ENCODE measurements around the gene GRIPAP1. TPM values are rescaled to one million over a fixed set of nuclear protein-coding genes. Genes with fewer than 3 reads are reported as not detected.

The GRIPAP1 gene, protein sequence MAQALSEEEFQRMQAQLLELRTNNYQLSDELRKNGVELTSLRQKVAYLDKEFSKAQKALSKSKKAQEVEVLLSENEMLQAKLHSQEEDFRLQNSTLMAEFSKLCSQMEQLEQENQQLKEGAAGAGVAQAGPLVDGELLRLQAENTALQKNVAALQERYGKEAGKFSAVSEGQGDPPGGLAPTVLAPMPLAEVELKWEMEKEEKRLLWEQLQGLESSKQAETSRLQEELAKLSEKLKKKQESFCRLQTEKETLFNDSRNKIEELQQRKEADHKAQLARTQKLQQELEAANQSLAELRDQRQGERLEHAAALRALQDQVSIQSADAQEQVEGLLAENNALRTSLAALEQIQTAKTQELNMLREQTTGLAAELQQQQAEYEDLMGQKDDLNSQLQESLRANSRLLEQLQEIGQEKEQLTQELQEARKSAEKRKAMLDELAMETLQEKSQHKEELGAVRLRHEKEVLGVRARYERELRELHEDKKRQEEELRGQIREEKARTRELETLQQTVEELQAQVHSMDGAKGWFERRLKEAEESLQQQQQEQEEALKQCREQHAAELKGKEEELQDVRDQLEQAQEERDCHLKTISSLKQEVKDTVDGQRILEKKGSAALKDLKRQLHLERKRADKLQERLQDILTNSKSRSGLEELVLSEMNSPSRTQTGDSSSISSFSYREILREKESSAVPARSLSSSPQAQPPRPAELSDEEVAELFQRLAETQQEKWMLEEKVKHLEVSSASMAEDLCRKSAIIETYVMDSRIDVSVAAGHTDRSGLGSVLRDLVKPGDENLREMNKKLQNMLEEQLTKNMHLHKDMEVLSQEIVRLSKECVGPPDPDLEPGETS
- 19.5 TPM for total RNA-seq
- polyA plus RNA-seq = 37.0 TPM
- long read RNA-seq, donor 1 = 0 reads
- long read RNA-seq, donor 2, transcript GRIPAP1-201 (26 exons, 3,031 nt) = major isoform, 7 of 19 reads
- long read RNA-seq, donor 2, partial matches to known transcripts = 11 of 19 reads
- long read RNA-seq, donor 2, other reads (novel, unspliced or antisense) = 0 of 19 reads
- long read RNA-seq, donor 3, partial matches to known transcripts = 17 of 18 reads
- long read RNA-seq, donor 3, other reads (novel, unspliced or antisense) = 0 of 18 reads
- long read RNA-seq, donor 4, partial matches to known transcripts = 11 of 11 reads
- long read RNA-seq, donor 4, other reads (novel, unspliced or antisense) = 0 of 11 reads
- long read RNA-seq, donor 5, partial matches to known transcripts = 9 of 10 reads
- long read RNA-seq, donor 5, other reads (novel, unspliced or antisense) = 0 of 10 reads
- long read RNA-seq, donor 6 = 0 reads
- long read RNA-seq, donor 7, partial matches to known transcripts = 5 of 5 reads
- long read RNA-seq, donor 7, other reads (novel, unspliced or antisense) = 0 of 5 reads
- long read RNA-seq, donor 8, partial matches to known transcripts = 0 of 1 reads
- long read RNA-seq, donor 8, other reads (novel, unspliced or antisense) = 0 of 1 reads
- long read RNA-seq, donor 9, partial matches to known transcripts = 9 of 11 reads
- long read RNA-seq, donor 9, other reads (novel, unspliced or antisense) = 0 of 11 reads
- long read RNA-seq, donor 10, partial matches to known transcripts = 0 of 1 reads
- long read RNA-seq, donor 10, other reads (novel, unspliced or antisense) = 0 of 1 reads

DNA sequence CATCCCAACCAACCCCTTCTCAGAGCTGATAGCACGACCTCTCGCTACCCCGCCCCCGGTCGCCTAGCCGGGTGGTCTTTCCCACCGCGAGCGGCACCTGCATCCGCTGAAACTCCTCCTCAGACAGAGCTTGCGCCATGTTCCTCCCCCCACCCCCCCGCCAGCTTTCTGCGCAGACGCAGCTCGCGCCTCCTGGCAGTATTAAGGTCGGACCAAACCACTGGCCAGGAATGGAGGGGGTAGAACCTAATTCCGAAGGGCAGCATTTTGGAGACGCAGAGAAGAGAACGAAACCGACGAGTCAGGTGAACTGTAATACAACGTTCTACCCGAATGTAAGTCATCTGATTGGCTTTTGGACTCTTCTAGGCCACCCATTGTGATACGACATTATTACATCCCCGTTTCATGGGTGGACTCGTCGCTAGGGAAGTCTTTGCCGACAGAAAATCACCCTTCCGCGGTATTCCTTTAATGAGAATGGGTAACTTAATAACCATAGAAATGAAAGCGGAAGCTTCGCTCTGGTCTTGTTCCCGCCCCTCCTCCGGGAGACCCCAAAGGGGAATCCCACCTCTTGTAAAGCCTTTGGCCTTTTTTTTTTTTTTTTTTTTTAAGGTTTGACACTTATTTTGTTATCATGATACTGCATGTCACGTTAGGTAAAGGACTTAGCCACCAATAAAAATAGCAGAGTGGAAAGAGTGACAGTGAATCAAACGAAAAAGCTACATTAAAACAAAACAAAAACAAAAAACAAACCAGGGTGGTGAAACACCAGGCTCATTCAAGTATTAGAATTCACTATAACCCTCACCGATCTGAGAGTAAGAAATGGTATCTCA, at the start of gene GRIPAP1:
Gene GRIPAP1 (minus strand): TSS at position 174 of the 845 bp plus-strand sequence. CDS start 35 bp downstream, at position 139.
- Histone ChIP-seq H3K4me1 (ENCODE audit: control insufficient read depth in 2 of 2, insufficient read depth in 2 of 2, low read length in 2 of 2) (peaks cover 3 to 8% of the 10 kb centered on the region in 2 donors), H3K4me3 (ENCODE audit: low read length in 2 of 2) (peak within 1 kb of the TSS; percentile 62 to 76), H3K9me3 (ENCODE audit: control insufficient read depth in 2 of 2, insufficient read depth in 1 of 2, low read length in 1 of 2) (no peaks in the 10 kb centered on the region), H3K27ac (ENCODE audit: low read depth in 1 of 2, low read length in 1 of 2) (peak within 1 kb of the TSS; percentile 89 to 92), H3K27me3 (ENCODE audit: control insufficient read depth in 2 of 2, insufficient read depth in 1 of 2, low read length in 1 of 2) (no peaks in the 10 kb centered on the region), H3K36me3 (ENCODE audit: control insufficient read depth in 2 of 2, insufficient read depth in 2 of 2, low read length in 1 of 2) (peaks cover 11 to 15% of the 10 kb centered on the region in 2 donors)
- DNase-seq (ENCODE audit: low read depth in 6 of 9, low spot score in 9 of 9) = peak; percentile 74 to 93 (median 82)
- under 1% methylated on average over 38 of the region's 38 CpGs for whole genome bisulfite sequencing

DNA sequence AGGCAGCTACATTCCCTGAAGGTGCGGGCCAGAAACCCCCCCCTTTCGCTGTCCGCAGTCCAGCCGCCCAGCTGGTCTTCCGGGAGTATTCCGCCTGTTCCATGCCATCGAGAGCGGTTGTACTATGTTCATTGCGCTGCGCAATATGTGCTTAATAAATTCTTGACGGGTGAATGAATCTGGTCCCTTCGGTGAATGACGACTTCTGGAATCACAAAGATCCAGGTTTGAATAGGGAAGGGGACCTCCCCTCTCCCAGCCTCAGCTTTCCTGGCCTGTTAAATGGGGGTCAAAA, 41.9 kb upstream of the GRIPAP1 start:
- peaks cover 0 to 26% of the 10 kb centered on the region in 2 donors for H3K4me1 ChIP-seq (ENCODE audit: control insufficient read depth in 2 of 2, insufficient read depth in 2 of 2, low read length in 2 of 2)
- WGBS = 21% methylated on average over 13 of the region's 13 CpGs
- H3K27me3 ChIP-seq (ENCODE audit: control insufficient read depth in 2 of 2, insufficient read depth in 1 of 2, low read length in 1 of 2) = no peaks in the 10 kb centered on the region
- peak overlapping the region; percentile 53 to 68 for H3K4me3 ChIP-seq (ENCODE audit: low read length in 2 of 2)
- peaks cover 0 to 13% of the 10 kb centered on the region in 2 donors for H3K9me3 ChIP-seq (ENCODE audit: control insufficient read depth in 2 of 2, insufficient read depth in 1 of 2, low read length in 1 of 2)
- no peak for DNase-seq (ENCODE audit: low read depth in 6 of 9, low spot score in 9 of 9)
- peaks cover 2 to 4% of the 10 kb centered on the region in 2 donors for H3K36me3 ChIP-seq (ENCODE audit: control insufficient read depth in 2 of 2, insufficient read depth in 2 of 2, low read length in 1 of 2)
- H3K27ac ChIP-seq (ENCODE audit: low read depth in 1 of 2, low read length in 1 of 2) = peak overlapping the region; percentile 3 to 65

DNA sequence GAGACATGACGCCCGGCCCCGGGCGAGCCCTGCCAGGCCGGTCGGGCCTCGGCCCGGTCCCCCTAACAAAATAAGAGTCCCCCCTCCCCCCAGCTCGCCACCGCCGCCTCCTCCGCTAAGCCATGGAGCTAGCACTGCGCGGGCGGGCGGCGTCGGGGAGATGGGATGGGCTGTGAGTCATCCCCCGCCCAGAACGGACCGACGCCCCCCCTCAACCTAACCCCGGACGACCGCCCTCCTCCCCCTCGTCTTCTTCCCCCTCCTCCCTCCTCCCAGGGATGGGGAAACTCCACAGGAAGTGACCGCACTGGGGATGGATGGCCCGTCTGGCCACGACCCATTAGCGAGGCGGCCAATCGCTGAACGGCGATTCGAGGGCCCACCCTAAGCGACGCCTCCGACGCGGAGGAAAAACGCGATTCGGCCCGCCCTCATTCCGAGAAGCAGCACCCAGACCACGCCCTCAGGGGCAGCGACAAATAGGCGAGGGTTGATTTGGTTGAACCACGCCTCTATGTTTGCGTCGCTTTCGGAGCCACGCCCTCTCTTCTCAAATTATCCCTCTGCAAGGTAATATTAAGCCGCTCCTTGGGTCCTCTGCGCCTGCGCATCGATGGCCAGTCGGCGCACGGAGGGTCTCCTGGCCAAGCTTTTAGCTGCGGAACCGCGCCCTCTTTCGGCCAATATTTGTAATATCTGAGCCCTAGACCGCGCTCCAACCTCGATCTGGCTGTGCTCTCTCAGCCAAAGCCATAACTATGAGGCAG, 41.3 kb upstream of the GRIPAP1 start, which contains the start of gene TFE3:
Gene TFE3 (minus strand): TSS at position 138 of the 767 bp plus-strand sequence. CDS start 131 bp downstream, at position 7.
- DNase-seq (ENCODE audit: low read depth in 6 of 9, low spot score in 9 of 9) = peak; percentile 79 to 96 (median 89)
- H3K27ac ChIP-seq (ENCODE audit: low read depth in 1 of 2, low read length in 1 of 2) = peak within 1 kb of the TSS; percentile 74 to 87
- no peaks in the 10 kb centered on the region for H3K27me3 ChIP-seq (ENCODE audit: control insufficient read depth in 2 of 2, insufficient read depth in 1 of 2, low read length in 1 of 2)
- H3K4me3 ChIP-seq (ENCODE audit: low read length in 2 of 2) = peak within 1 kb of the TSS; percentile 53 to 68
- H3K4me1 ChIP-seq (ENCODE audit: control insufficient read depth in 2 of 2, insufficient read depth in 2 of 2, low read length in 2 of 2) = peaks cover 0 to 26% of the 10 kb centered on the region in 2 donors
- H3K9me3 ChIP-seq (ENCODE audit: control insufficient read depth in 2 of 2, insufficient read depth in 1 of 2, low read length in 1 of 2) = peaks cover 0 to 13% of the 10 kb centered on the region in 2 donors
- WGBS = under 1% methylated on average over 66 of the region's 67 CpGs
- peaks cover 6 to 8% of the 10 kb centered on the region in 2 donors for H3K36me3 ChIP-seq (ENCODE audit: control insufficient read depth in 2 of 2, insufficient read depth in 2 of 2, low read length in 1 of 2)

DNA sequence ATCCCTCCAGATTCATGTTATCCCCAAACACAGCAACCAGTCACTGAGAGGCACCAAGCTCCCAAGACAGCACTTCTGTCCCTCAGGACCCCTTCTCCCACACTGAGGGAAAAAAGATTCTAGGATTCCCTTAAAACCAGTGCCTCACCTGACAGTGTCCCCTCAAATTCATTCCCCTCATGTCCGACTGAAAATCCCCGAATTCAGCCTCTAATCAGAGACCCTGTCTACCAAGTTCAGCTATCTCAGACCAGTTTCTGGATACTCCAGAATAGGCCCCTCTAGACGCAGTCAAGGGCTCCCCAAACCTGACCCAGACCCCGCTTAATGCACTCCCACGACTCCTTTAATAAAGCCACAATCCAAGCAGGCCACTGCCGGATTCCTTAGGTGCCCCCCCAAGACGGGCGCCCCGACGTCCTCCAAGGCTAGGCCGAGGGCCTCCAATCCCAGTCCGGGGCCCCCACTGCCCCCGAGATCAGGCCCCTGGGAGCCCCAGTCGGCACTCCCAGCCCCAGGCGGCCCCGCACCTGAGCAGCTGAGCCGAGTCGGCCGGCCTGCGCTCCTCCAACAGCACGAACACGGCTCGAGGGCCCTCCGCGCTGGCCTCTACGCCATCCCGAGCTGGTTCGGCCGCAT, 40.6 kb upstream of the GRIPAP1 start:
- Histone ChIP-seq H3K27me3 (ENCODE audit: control insufficient read depth in 2 of 2, insufficient read depth in 1 of 2, low read length in 1 of 2) (no peaks in the 10 kb centered on the region), H3K36me3 (ENCODE audit: control insufficient read depth in 2 of 2, insufficient read depth in 2 of 2, low read length in 1 of 2) (peaks cover 10 to 12% of the 10 kb centered on the region in 2 donors), H3K9me3 (ENCODE audit: control insufficient read depth in 2 of 2, insufficient read depth in 1 of 2, low read length in 1 of 2) (peaks cover 0 to 13% of the 10 kb centered on the region in 2 donors), H3K4me3 (ENCODE audit: low read length in 2 of 2) (peak overlapping the region; percentile 53 to 68), H3K4me1 (ENCODE audit: control insufficient read depth in 2 of 2, insufficient read depth in 2 of 2, low read length in 2 of 2) (peaks cover 0 to 26% of the 10 kb centered on the region in 2 donors), H3K27ac (ENCODE audit: low read depth in 1 of 2, low read length in 1 of 2) (peak overlapping the region; percentile 74 to 87)
- DNase-seq (ENCODE audit: low read depth in 6 of 9, low spot score in 9 of 9) = no peak
- WGBS = 2% methylated on average over 29 of the region's 29 CpGs

DNA sequence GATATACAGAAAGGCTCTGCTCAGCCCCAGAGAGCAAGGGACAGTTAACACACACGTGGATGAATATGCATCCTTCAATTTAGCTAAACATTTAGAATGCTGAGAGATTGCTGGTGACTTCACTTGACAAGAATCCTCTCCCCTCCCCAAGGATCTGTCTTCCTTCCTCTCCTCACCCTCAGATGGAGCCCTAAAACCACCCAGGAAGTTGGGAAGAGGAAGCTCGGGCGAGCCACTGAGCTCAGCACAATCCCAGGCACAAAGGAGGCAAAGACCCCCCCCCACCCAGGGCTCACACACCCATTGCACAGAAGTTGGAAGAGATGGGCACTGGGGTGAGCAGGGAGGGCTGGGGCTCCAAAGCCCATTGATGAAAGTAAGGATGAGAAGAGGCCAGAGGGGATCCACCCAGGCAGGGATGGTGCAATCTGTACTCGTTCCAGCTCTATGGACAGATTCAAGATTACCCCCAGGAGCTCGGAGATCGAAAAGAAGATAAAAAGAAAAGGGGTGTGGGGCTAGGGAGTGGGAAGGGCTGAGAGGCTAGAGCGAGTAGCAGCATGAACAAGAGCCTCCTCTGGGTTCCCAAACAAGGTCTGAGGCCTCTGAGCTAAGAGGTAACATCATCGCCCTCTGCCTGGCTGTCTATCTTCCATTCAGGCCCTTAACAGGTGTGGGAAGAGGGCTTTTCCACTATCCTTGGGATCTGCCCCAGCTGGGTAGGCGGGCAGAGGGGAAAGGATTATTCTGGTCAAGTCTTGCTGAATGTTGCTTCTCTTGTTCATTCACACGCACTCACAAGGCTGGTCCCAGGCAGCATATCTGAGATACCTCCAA, 39.9 kb upstream of the GRIPAP1 start:
- peak overlapping the region; percentile 18 to 74 for H3K27ac ChIP-seq (ENCODE audit: low read depth in 1 of 2, low read length in 1 of 2)
- peaks cover 0 to 13% of the 10 kb centered on the region in 2 donors for H3K9me3 ChIP-seq (ENCODE audit: control insufficient read depth in 2 of 2, insufficient read depth in 1 of 2, low read length in 1 of 2)
- peaks cover 0 to 26% of the 10 kb centered on the region in 2 donors for H3K4me1 ChIP-seq (ENCODE audit: control insufficient read depth in 2 of 2, insufficient read depth in 2 of 2, low read length in 2 of 2)
- no peaks in the 10 kb centered on the region for H3K27me3 ChIP-seq (ENCODE audit: control insufficient read depth in 2 of 2, insufficient read depth in 1 of 2, low read length in 1 of 2)
- peaks cover 10 to 14% of the 10 kb centered on the region in 2 donors for H3K36me3 ChIP-seq (ENCODE audit: control insufficient read depth in 2 of 2, insufficient read depth in 2 of 2, low read length in 1 of 2)
- peak overlapping the region; percentile 30 to 53 for H3K4me3 ChIP-seq (ENCODE audit: low read length in 2 of 2)
- DNase-seq (ENCODE audit: low read depth in 6 of 9, low spot score in 9 of 9) = no peak
- 45% methylated on average over 10 of the region's 10 CpGs for WGBS

DNA sequence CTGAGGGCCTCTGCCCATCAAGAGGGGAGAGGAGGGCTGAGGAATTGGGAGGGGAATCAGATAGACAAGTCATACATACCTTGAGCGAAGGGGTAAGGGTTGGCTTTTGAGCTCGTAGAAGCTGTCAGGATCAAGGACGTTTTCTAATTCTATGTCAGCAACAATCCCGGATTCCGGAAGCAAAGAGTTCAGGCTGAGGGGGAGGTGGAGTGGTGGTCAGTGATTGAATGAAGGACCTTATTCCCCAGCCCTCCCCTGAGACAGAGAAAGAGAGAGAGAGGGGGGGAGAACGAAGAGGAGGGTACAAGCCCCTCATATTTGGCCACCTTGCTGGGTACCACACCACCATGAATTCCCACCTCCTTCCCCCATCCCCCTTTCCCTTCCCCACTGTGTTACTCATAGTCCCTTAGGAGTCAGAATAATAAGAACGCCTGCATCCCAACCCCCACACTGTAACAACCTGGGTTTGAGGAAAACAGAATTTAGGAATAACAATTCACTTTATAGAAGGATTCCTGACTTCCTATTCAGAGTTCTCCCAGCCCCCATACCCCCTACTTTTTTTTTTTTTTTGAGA, 38.4 kb upstream of the GRIPAP1 start:
- Histone ChIP-seq H3K27ac (ENCODE audit: low read depth in 1 of 2, low read length in 1 of 2) (peak overlapping the region; percentile 18 to 37), H3K4me3 (ENCODE audit: low read length in 2 of 2) (no peak overlapping the region), H3K9me3 (ENCODE audit: control insufficient read depth in 2 of 2, insufficient read depth in 1 of 2, low read length in 1 of 2) (peaks cover 0 to 13% of the 10 kb centered on the region in 2 donors), H3K4me1 (ENCODE audit: control insufficient read depth in 2 of 2, insufficient read depth in 2 of 2, low read length in 2 of 2) (peaks cover 0 to 26% of the 10 kb centered on the region in 2 donors), H3K36me3 (ENCODE audit: control insufficient read depth in 2 of 2, insufficient read depth in 2 of 2, low read length in 1 of 2) (peaks cover 10 to 14% of the 10 kb centered on the region in 2 donors), H3K27me3 (ENCODE audit: control insufficient read depth in 2 of 2, insufficient read depth in 1 of 2, low read length in 1 of 2) (no peaks in the 10 kb centered on the region)
- 84% methylated on average over 7 of the region's 7 CpGs for WGBS
- no peak for DNase-seq (ENCODE audit: low read depth in 6 of 9, low spot score in 9 of 9)
